D721Med (cell line): ENCODE data around the gene STIM1.

Experiments
- DNase-seq: peaks from one replicate; pipeline ENCODE4 v3.0.0; 2011; ENCODE audit warnings: low spot score; ENCODE audit not compliant: insufficient read length
- FAIRE-seq: peaks from 2 replicates; lab custom pipeline; 2011; peaks lifted over from hg19 to GRCh38; lab: Jason Lieb, UNC
- CTCF ChIP-seq: IDR thresholded peaks from 2 replicates; pipeline ENCODE4 v1.5.1; 2012; ENCODE audit warnings: mild to moderate bottlenecking, control low read depth; ENCODE audit not compliant: insufficient read depth; ENCODE audit errors: missing control alignments

STIM1 gene

GRCh38 chr11:3914805-3915204, 59.3 kb downstream of the STIM1 start:
- no peak for TF ChIP-seq CTCF
- DNase-seq = no peak
- no peak for FAIRE-seq

- no peak for TF ChIP-seq CTCF
- FAIRE-seq = no peak
- DNase-seq = no peak
Measured at GRCh38 chr11:3916962-3917361, 61.5 kb downstream of the STIM1 start.

GRCh38 chr11:3920148-3920852, 64.8 kb downstream of the STIM1 start:
- no peak for FAIRE-seq
- DNase-seq = no peak
- TF ChIP-seq CTCF = no peak

- no peak for DNase-seq
- FAIRE-seq = no peak
- TF ChIP-seq CTCF = no peak
Measured at GRCh38 chr11:3922056-3922455, 66.6 kb downstream of the STIM1 start.

GRCh38 chr11:3925513-3925912, 70.0 kb downstream of the STIM1 start:
- DNase-seq (no peak), FAIRE-seq (no peak)
- TF ChIP-seq CTCF = no peak

- DNase-seq (no peak), FAIRE-seq (no peak)
- no peak for TF ChIP-seq CTCF
Measured at GRCh38 chr11:3926458-3927095, 71.1 kb downstream of the STIM1 start.

- TF ChIP-seq CTCF = no peak
- FAIRE-seq (no peak), DNase-seq (no peak)
Measured at GRCh38 chr11:3927129-3927796, 71.8 kb downstream of the STIM1 start.
